ENCODE results near the gene CDC34. TPM values are rescaled to one million over a fixed set of nuclear protein-coding genes. Genes with fewer than 3 reads are reported as not detected.

The CDC34 gene
- total RNA-seq, 1 donor from 2014 or later: 46.2 TPM

- DNase-seq: no peak
Observed at GRCh38 chr19:497491-497868, 34.1 kb upstream of the CDC34 start.

DNA sequence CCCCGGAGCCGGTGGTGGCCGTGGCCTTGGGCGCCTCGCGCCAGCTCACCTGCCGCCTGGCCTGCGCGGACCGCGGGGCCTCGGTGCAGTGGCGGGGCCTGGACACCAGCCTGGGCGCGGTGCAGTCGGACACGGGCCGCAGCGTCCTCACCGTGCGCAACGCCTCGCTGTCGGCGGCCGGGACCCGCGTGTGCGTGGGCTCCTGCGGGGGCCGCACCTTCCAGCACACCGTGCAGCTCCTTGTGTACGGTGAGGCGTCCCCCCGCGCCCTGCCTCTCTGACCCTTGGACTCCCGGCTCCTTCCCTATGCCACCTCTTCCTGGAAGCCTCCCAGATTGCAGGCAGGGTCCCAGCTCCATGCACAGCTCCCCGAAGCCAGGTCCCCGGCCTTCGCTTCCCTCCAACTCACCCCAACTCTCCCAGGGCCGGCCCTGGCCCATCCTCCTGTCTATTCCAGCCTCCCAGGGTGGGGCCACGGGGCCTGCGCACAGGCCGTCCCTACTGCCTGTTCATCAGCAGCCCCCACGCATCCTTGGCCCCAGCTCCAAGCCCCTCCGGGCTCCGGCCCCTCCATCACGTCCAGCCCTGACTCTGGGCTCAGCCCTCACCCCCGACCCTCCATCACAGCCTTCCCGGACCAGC is 33.6 kb upstream of the CDC34 start:
- DNase-seq: no peak

- no peak for DNase-seq
Observed at GRCh38 chr19:498511-498891, 33.1 kb upstream of the CDC34 start.

- DNase-seq: no peak
Observed at GRCh38 chr19:498977-499623, 32.5 kb upstream of the CDC34 start.

DNA sequence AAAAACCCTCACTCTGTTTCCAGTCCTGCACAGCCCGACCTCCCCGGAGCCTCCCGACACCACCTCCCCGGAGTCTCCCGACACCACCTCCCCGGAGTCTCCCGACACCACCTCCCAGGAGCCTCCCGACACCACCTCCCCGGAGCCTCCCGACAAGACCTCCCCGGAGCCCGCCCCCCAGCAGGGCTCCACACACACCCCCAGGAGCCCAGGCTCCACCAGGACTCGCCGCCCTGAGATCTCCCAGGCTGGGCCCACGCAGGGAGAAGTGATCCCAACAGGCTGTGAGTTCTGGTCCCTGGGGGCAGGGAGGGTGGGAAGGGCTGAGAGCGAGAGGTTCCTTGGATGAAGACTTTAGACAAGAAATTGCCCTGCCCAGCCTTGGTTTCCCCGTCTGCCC is 29.9 kb upstream of the CDC34 start:
- DNase-seq: no peak

- DNase-seq: no peak
Observed at GRCh38 chr19:504616-505015, 26.9 kb upstream of the CDC34 start.

DNA sequence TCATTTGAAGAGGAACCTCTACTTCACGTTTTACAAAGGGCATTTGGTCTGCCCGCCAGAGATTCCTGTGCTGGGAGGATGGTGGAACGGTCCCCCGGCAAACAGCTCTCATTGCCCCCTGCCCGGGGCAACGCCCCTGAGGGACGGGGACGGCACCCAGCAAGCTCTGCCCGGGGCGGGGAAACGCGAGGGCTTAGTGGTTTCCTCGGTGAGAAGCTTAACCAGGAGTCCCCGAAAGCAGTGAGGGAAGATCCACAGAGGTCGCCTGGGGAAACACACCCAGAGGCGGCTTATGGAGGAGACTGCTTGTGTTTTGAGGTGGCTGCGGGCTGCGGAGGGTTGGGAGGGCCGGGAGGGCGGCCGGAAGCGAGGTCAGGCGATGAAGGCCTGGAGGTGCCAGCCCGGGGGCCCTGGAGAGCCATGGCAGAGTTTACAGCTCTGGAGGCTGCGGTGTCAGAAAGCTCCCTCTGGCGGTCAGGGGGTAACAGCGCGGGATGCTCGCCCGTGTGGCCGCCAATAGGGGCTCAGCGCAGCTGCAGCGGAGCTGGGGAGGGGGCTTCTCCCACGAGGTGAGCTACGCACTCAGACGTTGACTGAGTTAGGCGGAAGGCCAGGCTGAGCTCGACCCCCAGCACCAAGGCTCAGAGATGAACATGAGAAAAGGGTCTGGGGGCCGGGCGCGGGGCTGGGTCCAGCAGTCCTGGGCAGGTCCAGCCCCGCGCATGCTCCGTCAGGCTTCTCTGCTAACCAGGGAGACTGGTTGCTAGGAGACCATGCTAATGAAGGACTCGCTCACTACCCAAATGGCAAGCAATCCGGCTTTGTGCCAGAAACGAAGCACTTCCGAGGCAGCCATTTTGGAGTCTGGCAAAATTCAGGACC is 24.9 kb upstream of the CDC34 start:
- peak; percentile 97 for DNase-seq

DNA sequence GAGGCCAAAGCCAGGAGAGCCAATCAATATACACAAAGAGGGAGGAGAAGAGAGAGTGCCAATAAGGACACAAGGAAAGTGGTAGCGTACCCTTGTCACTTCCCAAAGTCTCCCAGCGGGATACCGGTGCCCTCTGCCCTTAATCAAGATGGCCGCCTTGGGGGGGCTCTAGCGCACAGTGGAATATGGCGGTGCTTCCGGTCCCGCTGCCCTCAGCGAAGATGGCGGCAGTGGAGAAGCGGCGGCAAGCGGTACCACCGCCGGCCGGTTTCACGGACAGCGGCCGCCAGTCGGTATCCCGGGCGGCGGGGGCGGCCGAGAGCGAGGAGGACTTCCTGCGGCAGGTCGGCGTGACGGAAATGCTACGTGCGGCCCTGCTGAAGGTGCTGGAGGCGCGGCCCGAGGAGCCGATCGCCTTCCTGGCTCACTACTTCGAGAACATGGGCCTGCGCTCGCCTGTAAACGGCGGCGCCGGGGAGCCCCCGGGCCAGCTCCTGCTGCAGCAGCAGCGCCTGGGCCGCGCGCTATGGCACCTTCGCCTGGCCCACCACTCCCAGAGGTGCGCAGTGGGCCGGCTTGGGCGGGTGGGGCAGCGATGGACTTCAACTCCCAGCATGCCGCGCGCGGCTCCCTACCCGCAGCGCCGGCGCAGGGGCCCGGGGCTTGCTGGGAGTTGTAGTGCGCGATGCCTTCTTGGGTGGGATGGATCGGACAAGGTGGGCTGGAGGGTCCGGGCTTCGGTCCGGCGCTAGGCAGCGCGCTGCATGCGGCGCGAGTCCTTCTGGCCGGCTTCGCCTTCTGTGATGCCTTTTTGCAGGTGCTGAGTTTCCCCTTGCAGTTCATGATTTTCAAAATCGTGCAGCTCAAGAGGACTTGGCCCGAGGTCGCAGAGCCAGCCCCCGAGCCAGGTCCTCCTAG is 24.0 kb upstream of the CDC34 start, which contains the start of gene TPGS1:
TSS of gene TPGS1 (plus strand) at position 212 of the 918 bp plus-strand sequence. CDS start at position 222, 10 bp downstream.
- DNase-seq: peak; percentile 73

DNA sequence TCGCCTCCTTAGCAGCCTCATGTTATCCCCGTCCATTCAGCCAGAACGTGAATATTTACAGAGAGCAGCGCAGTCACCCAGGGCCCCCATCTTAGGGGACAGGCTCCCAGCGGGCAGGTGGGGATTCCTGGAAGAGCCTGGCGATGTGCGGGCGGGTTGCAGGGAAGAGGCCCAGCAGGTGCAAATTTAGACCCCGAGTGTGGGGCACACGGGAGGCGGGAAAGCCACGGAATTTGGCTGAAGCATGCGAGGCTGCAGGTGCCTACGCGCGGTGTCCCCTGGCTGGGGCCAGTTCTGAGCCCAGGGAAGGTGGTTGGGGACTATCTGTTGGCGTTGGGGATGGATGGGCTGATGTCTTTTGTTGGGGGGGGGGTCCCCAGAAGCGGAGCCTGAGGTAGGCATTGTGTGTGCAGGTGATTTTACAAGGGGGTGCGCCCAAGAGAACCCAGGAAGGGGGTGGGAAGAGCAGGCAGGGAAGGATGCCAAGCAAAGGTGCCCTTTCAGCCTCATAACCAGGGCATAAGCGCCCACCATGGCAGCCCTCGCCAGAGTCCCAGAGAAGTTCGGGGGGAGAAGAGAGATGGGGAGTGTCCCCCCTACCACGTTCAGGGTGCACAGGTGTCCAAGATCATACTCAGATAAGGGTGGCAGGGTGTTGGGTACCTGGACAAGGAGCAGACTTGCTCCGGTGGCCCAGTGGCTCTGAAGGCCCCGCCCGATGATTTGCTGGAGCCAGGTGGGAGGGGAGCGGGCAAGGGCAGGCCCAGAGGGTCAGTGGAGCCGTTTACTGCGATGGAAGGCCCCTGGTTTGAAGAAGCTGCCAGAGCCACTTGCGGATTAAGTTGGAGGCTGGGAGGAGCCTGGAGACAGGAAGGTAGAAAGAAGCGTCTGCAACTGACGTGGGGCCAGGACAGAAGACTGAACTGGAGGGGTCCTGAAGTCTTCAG is 23.1 kb upstream of the CDC34 start:
- DNase-seq: no peak

DNA sequence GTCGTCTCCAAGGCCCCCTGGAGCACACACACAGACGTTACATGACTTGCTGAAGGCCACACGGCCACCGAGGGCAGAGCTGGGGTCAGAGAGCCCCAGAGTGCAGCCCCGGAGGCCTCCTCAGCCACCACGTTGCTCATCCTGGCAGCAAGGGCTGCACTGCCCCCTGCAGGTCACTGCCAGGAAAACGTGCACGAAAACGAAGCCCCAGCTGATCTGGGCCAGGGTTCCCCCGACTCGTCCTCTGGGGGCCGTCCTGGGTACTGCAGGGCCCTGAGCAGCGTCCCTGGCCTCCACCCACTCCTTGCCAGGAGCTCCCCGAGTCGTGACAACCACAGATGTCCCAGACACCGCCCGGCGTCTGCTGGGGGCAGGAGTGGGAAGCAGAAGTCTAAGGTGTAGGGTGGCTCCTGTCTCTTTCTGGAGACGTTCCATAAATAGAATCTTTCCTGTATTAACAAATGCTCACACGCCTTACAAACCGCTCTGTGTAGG is 20.9 kb upstream of the CDC34 start:
- peak; percentile 64 for DNase-seq

- peak; percentile 63 for DNase-seq
Observed at GRCh38 chr19:511101-511851, 20.3 kb upstream of the CDC34 start.

DNA sequence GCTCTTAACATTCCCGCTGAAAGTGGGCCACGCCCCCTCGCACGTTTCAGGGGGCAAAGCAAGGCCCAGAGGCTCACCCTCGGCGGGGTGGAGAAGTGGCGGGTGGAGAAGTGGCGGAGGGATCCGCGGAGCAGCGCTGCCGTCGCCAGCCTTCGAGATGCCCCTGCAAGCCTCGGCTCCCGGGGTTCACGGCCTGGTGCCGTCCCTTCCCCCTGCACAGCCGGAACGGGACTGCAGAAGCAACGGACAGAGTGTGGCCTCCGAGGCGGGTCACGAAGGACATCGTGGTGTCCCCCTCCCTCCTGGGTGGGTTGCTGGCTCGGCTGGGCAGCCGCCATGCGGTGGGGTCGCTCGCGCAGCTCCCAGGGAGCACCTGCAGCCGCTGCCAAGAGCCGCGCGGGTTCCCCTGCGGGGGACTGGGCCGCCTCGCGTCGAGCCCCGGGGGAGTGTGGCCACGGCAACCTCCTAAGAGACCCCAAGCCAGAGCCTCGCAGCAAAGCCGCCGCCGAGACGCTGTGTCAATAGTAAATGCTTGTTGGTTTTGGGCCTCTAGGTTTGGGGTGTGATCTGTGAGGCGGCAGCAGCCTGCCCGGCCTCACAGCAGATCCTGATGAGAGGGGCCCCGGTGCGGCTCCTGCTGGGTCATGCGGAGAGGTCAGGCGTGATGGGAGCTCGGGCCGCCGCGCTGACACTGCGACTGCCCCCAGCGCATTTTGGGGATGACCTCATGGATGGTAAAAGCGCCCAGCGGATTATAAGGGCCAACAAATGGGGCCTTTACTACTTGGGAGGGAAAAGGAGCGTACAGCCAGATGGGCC is 18.8 kb upstream of the CDC34 start:
- DNase-seq: no peak

DNA sequence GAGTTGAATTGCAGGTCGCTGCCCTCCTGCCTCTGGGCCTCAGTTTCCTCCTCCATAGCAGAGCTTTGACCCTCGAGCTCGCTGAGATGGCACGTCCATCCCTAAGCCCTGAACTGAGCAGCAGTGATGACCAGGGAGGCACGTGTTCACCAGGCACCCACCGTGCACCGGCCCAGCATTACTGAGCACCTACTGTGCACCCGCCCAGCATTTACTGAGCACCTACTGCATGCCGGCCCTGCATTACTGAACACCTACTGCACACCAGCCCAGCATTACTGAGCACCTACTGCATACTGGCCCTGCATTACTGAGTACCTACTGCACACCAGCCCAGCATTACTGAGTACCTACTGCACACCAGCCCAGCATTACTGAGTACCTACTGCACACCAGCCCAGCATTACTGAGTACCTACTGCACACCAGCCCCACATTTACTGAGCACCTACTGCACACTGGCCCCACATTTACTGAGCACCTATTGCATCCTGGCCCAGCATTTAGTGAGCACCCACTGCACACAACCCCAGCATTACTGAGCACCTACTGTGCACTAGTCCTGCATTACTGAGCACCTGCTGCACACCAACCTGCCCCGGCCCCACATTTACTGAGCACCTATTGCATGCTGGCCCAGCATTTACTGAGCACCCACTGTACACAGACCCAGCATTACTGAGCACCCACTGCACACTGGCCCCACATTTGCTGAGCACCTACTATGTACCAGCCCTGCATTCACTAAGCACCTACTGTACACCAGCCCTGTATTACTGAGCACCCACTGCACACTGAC is 18.0 kb upstream of the CDC34 start:
- no peak for DNase-seq

DNA sequence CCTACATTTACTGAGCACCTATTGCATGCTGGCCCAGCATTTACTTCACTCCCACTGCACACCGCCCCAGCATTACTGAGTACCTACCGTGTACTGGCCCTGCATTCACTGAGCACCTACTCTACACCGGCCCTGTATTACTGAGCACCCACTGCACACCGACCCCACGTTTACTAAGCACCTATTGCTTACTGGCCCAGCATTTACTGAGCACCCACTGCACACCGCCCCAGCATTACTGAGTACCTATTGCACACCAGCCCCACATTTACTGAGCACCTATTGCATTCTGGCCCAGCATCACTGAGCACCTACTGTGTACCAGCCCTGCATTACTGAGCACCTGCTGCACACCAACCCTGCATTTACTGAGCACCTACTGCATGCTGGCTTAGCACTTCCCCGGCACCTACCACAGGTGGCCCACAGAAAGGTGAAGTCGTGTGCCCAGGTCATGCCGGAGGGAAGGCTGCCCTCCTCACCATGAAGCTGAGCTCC is 17.3 kb upstream of the CDC34 start:
- no peak for DNase-seq

- no peak for DNase-seq
Observed at GRCh38 chr19:517721-518597, 13.6 kb upstream of the CDC34 start.

- no peak for DNase-seq
Observed at GRCh38 chr19:518598-519231, 12.8 kb upstream of the CDC34 start.

All from occipital lobe (tissue), 2 donors.